HL-60/S4 (cell line): ENCODE measurements around the gene NADSYN1.

Source experiments
- in situ Hi-C: fragments of 300-500 bp; cut with MboI; formaldehyde crosslinking; loops from 2 replicates; pipeline ENCODE4 v1.14.3; 2022; ENCODE audit warnings: low sequenced_read_pairs

NADSYN1 gene

DNA sequence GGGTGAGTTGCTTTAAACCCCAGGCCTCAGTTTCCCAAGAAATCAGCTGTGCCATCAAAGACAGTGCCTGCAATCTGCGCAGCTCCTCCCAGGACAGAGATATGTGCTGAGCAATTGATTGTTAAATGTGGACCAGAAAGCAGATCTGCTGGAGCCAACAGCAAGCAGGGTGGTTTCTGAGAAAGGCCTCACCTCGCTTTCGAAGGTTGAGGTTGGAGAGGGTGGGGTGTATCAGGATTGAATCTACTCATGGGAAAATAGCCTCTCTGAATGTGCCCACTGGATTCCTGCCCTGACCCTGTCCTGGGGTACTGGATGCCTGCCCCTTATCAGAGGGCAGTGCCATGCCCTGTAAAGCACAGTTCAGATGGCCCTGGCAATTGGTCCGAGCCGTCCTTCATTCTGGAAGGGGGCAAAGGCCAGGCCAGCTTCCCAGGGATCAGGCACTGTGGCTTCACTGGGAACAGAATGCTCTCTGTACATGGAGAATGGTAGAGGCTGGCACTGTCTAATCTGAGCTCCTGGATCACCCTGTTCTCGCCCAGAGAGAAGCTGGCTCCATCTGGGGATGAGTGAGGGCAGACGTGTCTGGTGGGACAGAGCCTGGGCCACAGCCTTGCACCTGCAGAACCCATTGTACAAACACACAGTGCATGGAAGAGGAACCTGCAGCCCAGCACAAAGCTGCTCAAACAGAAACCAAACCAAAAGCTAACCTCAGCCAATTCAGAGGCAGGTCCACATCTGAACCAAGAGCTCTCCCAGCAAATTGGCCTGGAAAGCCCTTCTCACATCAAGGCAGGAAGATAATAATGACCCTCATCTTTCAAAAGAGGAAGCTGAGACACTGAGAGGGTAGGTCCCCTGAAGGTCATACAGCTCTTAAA lies 20.0 kb upstream of the NADSYN1 start:
- in situ Hi-C loops = loop anchor here (25.0 kb wide), 1 partner anchor 104 kb away; the partner anchor contains the start of genes KRTAP5-7, KRTAP5-8 and KRTAP5-9

DNA sequence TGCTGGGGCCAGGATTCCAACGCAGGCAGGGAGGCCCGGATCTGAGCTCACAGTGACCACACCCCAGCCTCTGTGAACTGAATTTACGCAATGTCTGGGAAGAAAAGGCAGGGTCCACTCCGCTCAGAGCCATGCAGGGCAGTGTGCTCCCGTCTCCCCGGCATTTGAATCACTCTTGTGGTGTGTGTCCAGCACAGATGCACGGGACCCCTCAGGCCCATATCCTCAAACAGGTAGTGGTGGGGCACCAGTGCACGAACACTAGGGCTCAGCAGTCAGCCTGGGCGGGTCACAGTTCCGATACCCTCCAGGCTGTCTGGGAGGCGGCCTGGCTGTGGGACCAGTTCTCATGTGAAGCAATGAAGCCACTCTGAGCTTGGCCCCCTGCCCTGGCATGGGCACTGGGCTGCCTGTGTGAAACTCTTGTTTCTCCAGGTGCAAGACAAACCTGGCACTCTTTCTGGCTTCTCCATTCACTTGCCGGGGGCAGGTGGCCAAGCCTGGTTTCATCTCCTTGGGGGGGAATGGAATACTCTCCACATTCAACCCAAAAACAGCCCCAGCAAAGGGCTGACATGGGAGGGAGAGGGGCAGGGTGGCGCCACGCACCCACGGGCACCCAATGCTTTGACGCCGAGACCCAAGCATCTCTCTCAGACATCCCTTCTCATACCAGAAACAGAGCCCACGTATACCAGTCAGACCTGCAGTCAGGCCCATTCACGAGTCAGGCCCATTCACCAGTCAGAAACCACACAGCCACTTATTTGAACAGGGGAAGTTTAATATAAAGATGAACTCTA lies 19.2 kb upstream of the NADSYN1 start:
- in situ Hi-C loops = loop anchor here (25.0 kb wide), 1 partner anchor 103 kb away; the partner anchor contains the start of genes KRTAP5-7, KRTAP5-8 and KRTAP5-9

DNA sequence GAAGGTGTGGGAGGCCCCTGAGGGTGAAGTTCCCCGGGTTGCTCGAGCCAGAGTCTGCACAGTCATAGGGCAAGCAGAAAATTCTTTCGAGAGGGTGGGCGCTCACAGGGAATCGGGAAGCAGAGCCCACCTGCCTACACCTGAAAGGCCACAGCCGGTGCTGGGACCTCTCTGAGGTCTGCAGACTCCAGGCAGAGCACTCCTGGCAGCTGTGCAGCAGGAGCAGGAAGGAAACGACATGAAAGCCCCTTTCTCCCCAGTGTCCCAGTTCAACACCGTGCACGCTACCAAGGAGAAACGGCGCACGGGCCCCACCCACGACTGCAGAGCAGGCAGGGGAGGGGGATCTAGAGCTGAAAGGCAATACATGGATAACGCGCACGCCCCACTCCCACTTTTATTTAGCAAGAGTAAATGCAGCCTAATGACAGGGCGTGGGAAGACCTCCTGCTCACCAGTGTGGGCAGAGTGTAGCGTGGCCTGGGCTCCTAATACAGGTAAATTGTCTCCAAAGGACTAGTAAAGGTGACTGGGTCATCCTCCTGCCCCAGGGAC lies 18.4 kb upstream of the NADSYN1 start:
- in situ Hi-C loops = loop anchor here (25.0 kb wide), 1 partner anchor 103 kb away; the partner anchor contains the start of genes KRTAP5-7, KRTAP5-8 and KRTAP5-9

DNA sequence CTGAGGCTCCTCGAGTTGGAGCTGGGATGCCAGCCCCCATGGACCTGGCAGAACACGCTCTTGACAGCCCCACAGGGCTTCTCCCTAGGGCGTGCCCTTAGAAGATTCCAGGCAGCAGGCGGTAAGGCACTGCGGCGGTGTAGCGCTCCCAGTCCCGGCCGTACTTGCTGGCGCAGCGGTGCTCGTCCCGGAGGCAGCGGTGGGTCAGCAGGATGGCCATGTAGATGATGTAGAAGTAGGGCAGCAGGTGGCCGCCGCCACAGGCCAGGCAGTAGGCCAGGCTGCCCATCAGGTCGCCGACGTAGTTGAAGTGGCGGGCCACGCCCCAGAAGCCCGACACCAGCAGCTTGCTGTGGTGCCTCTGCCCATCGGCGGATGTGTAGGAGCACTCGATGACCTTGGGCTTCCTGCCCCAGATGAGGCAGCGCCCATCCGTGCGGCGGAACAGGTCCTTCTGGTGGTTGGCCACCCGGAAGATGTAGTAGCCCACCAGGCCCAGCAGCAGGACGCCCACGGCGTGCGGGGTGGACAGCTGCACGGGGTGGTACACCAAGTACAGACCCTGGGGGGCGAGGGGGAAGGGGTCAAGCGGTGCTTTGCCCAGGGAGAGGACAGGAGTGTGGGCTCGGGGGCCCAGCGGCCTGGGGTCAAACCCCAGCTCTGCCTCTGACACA lies 17.6 kb upstream of the NADSYN1 start:
- in situ Hi-C loops = loop anchor here (25.0 kb wide), 1 partner anchor 102 kb away; the partner anchor contains the start of genes KRTAP5-7, KRTAP5-8 and KRTAP5-9

DNA sequence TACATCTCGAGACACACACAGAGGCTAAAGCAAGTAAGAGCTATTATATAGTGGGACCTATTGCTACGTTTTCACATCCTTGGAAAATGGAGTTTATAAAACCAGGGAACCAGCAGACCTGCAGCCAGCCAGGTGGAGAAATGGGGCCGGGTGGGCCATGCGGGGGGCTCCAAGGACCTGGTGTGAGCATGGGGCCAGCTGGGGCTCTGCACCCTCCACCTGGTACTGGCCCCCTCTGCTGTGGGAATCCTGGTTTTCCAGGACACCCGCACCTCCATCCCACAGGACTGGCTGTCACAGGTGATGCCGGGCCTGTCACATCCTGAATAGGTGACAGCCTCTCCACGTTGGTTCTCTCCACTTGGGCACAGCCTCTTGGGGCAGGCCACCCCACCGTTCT lies 16.1 kb upstream of the NADSYN1 start:
- in situ Hi-C loops = loop anchor here (25.0 kb wide), 1 partner anchor 100 kb away; the partner anchor contains the start of genes KRTAP5-7, KRTAP5-8 and KRTAP5-9

DNA sequence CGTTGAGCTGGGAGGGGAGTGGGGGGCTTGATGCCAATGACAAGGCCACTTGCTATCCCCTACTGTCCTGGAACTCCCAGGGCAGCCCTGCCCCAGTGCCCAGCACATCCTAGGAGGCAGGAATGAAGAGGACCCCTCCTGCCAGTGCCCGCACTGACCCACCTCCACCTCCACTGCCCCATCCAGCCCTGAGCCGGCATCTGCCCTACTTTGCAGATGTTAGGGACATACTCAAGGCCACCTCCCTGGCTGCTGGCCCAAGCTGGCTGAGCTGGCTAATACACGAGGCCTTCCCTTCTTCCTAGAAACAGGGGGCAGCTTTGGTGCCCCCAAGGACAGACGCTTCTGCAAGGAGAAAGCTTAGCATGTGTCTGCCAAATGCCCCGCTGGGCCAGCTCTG lies 15.6 kb upstream of the NADSYN1 start:
- in situ Hi-C loops = loop anchor here (25.0 kb wide), 1 partner anchor 100 kb away; the partner anchor contains the start of genes KRTAP5-7, KRTAP5-8 and KRTAP5-9

DNA sequence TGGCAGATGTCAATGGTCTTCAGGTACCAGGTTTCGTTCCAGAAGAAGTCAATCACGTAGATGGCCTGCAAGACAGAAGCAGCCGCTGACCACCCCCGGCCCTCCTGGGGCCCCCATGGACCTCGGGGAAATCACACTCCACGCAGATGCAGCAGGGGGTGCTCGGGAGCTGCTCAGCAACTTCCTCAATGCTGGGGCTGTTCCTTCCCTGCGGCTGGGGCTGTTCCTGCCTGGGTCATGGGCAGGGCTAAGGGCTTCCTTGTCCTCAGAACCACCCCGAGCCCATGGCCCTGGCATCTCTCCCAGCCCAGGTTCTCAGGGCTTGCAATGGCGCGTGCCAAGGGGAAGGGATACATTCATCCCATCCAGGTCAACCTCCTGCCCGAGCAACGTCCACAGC lies 15.1 kb upstream of the NADSYN1 start:
- in situ Hi-C loops = loop anchor here (25.0 kb wide), 1 partner anchor 99 kb away; the partner anchor contains the start of genes KRTAP5-7, KRTAP5-8 and KRTAP5-9

DNA sequence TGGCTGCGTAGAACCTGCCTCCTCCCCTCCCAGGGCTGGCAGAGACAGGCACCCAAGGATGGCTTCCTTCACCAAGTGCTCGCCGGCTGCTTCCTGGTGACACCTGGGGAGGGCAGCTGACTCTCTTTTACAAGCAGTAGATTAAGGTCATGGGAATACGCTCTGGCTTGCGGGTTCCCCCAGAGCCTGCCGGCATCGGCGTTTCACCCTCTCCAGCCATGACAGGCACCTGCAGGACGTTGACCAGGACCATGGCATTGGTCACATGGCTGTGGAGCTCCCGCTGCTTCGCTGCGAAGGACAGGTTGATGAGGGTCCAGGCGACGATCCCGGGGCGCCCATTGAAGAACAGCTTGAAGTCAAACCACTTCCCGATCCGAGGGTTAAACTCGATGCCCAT lies 14.4 kb upstream of the NADSYN1 start:
- in situ Hi-C loops = loop anchor here (25.0 kb wide), 1 partner anchor 99 kb away; the partner anchor contains the start of genes KRTAP5-7, KRTAP5-8 and KRTAP5-9

DNA sequence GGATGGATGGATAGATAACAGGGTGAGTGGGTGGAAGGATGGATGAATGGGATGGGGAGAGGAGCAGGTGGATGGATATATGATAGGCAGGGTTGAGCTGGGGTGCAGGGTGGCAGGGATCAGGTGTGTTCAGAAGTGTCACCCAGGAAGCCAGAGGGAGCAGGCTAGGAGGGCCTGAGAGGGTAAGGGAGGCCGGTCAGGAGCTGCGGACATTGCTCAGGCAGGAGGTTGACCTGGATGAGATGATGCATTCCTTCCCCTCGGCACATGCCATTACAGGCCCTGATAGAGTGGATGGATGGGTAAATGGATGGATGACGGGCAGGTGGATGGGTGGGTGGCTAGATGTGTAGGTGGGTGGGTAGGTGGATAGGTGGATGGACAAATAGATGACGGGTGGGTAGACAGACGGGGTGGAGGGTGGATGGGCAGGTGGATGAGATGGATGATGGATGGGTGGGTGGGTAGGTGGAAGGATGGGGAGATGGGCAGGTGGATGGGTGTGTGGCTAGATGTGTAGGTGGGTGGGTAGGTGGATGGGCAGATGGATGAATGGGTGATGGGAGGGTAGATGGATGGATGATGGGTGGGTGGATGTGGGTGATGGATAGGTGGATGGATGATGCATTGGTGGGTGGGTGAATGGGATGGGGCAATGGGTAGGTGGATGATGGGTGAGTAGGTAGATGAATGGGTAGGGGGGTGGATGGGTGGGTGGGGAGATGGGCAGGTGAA lies 12.8 kb upstream of the NADSYN1 start:
- in situ Hi-C loops = loop anchor here (25.0 kb wide), 1 partner anchor 97 kb away; the partner anchor contains the start of genes KRTAP5-7, KRTAP5-8 and KRTAP5-9

DNA sequence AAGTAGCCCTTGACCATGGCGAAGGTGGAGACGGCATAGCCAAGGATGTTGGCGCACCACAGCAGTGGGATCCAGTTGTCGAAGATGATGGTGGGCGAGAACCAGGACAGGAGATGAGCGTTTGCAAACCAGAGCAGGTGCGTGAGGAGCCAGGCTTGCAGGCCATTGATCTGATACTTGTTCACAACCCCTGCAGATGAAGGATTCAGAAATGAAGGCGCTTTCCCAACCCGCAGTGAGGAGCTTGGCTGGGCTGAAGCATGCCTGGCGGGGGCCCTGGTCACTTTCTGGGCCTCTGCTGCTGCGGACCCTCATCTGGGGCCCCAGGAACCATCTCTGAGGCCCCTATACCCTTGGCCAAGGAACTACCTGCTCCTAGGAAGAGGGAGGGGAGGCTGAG lies 11.8 kb upstream of the NADSYN1 start:
- in situ Hi-C loops = loop anchor here (25.0 kb wide), 1 partner anchor 96 kb away; the partner anchor contains the start of genes KRTAP5-7, KRTAP5-8 and KRTAP5-9

DNA sequence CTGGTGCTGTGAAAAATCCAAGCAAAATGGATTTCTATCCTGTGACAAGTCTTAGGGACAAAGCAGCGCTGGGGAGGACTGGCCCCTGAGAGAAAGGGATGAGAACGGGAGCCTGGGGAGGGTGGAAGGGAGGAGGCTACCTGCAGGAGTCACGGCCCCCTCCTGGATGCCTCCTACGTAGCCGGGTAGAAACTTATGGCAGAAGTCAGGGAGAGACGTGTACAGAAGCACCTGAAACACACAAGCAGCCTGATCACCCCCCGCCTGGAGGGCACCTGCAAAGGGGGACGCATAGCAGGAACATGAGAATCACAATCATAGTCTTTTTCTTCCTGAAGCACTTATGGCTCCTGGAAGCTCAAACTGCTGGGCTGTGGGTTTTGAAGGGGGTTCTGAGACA lies 10.9 kb upstream of the NADSYN1 start:
- in situ Hi-C loops = loop anchor here (25.0 kb wide), 1 partner anchor 95 kb away; the partner anchor contains the start of genes KRTAP5-7, KRTAP5-8 and KRTAP5-9

DNA sequence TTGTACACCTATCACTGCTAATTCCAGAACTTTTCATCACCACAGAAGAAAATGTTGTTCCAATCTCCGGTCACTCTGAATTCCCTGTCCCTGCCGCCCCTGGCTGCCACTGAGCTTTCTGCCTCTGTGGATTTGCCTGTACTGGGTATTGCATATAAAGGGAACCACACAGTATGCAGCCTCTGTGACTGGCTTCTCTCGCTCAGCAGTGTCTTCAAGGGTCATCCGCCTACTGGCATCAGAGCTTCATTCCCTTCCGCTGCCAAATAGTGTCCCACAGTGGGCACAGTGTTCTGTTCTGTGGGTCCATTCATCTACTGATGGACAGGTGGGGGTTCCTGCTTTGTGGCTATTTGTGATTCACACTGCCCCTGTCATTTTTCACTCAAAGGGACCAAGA lies 10.1 kb upstream of the NADSYN1 start:
- in situ Hi-C loops = loop anchor here (25.0 kb wide), 1 partner anchor 94 kb away; the partner anchor contains the start of genes KRTAP5-7, KRTAP5-8 and KRTAP5-9

DNA sequence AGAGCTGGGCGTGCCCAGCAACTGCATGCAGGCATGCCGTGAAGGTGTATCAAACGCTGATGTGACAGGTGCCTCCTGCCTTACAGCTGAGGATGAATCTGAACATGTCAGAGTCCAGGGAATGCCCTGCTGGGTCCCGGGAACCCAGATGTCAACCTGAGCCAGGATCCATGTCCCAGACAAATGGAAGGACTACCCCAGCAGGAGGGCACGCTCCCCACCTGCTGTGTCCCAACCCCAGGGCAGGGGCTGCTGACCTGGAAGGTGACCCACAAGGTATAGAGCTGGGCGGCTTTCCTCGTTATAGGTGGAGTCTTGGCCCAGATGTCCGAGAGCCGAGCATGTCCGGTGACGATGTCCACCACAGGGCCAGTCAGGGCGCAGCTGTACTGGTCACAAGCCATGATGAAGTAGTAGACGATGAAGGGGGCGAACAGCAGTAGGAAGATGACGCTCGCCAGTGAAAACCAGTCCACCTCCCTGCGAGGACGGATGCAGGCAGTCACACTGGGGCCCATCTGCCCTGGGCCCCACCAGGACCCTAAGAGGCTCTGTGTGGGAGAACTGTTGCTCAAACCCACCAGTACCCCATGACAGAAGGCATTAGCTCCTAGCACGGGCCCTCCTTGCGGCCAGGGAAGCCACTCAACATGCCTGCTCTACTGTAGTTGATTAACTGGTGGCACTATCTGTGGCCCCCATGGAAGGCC lies 9.1 kb upstream of the NADSYN1 start:
- in situ Hi-C loops = loop anchor here (25.0 kb wide), 1 partner anchor 93 kb away; the partner anchor contains the start of genes KRTAP5-7, KRTAP5-8 and KRTAP5-9

DNA sequence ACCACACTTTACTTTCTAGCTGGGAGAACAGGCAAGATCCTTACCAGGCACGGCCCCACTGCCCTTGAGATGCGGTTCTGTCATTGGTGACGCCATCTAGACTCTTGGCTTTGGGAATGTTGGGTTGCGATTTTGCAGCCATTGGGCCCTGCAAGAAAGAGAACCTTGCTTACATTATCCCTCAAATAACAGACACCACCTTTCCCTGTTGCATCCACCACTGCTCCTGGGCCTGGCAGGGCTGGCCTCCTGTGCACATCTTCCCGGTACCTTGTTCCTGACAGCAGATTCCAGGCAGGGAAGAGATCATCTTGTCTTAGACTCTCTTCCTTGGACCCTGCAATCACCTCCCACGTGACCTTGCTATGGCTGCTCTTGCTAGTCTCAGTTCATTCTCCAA lies 8.2 kb upstream of the NADSYN1 start:
- in situ Hi-C loops = loop anchor here (25.0 kb wide), 1 partner anchor 92 kb away; the partner anchor contains the start of genes KRTAP5-7, KRTAP5-8 and KRTAP5-9

DNA sequence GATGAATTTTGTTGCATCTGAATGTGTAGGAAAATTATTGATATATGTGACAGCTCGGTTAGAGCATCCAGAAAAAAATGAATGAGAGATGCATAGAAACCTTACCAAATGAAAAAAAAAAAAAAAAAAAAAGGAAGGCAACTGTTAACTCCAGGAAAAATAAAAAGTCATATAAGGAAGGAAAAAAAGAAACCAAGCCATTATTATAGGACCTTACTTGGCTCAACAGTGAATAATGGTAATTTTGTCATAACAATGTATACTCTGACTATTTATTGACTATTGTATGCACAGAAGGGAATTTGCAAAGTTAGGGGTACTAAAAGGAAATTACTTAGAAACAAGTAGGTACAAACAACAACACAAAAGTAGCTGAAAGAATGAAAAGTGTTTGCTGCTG lies 6.9 kb upstream of the NADSYN1 start:
- in situ Hi-C loops = loop anchor here (25.0 kb wide), 1 partner anchor 91 kb away; the partner anchor contains the start of genes KRTAP5-7, KRTAP5-8 and KRTAP5-9

DNA sequence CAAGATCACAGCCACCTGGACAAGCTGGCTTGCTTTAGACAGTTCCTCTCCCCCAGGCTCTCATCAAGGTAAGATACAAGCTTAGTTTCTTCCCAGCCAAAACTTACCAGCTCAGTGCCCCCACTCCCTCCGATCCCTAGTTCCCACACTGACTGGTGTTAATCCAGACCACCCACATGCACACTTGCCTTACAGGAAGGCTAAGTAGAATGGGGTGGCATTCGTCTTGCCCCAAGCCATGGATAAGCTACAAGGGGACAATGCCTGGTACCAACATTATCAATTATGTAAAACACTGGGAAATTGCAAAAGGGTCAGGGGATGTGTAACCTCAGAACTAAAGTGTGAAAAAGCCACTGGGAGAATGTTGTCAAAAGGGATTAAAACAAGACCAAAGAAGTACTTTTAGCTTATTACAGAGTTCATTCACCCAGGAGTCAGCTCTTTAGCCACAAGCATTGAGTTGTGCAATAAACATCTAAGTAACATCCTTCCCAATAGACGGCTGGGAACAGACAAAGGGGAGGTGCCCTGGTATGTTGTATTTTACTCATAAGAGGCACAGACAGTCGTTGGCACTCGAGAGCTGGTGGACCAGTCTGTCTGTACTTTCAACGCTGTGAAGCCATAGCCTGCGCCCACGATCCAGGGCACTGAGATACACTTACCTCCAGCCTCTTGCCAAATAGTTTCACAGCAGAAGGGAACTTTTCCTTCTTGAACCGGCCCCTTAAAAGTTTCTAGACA lies 5.9 kb upstream of the NADSYN1 start:
- in situ Hi-C loops = loop anchor here (25.0 kb wide), 1 partner anchor 90 kb away; the partner anchor contains the start of genes KRTAP5-7, KRTAP5-8 and KRTAP5-9

DNA sequence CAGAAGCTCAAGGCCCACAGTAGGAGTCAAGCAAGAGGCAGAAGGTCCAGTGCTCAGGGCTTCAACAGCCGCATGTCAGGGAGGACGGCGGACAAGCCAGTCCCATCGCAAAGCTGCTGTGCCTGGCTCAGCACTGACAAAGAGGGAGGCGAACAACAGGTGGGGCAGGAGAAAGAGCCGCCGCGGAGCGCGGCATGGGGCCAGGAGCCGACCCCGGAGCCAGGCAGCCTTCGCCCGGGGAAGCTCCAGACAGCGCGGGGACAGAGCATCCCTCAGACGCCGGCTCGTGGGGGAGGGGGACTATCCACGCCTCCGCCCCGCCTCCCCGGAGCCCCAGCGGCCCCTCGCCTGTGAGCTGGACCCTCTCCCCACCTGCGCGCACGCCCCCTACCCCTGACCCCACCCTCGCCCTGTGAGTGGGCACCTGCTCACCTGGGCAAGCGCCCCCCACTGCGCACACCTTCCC lies 5.2 kb upstream of the NADSYN1 start:
- in situ Hi-C loops = loop anchor here (25.0 kb wide), 1 partner anchor 89 kb away; the partner anchor contains the start of genes KRTAP5-7, KRTAP5-8 and KRTAP5-9
